Measurements from ENCODE around the gene ATF4. TPM values are rescaled to one million over a fixed set of nuclear protein-coding genes. Genes with fewer than 3 reads are reported as not detected.

ATF4 gene
- 100 to 1,000 TPM; 222 to 550 (median 280) TPM for total RNA-seq

GRCh38 chr22:39520226-39521105 lies at the start of gene ATF4:
Gene ATF4, plus strand, starts transcription at chr22:39520562. Its CDS starts 884 bp downstream, at chr22:39521446.
- H3K27me3 ChIP-seq, result no peaks in the 10 kb centered on the region
- peak within 1 kb of the TSS; percentile 96 to 100 (median 98) for H3K4me3 ChIP-seq
- DNase-seq, result peak; percentile 85 to 96 (median 94)
- peaks cover 0 to 40% (median 22%) of the 10 kb centered on the region in 4 donors for H3K4me1 ChIP-seq
- peak within 1 kb of the TSS; percentile 97 to 99 (median 98) for H3K27ac ChIP-seq
- TF ChIP-seq POLR2A (IDR thresholded peaks at IDR 0.05) (peak; percentile 99), CTCF (IDR thresholded peaks at IDR 0.05) (no peak)
- H3K9me3 ChIP-seq, result no peaks in the 10 kb centered on the region
- H3K36me3 ChIP-seq, result peaks cover 0 to 55% (median 0%) of the 10 kb centered on the region in 3 donors

- peak; percentile 48 to 69 (median 60) for DNase-seq
- peaks cover 7 to 68% (median 22%) of the 10 kb centered on the region in 4 donors for H3K4me1 ChIP-seq
- no peaks in the 10 kb centered on the region for H3K36me3 ChIP-seq
- peak in 1 of 2 donors; percentile 3 for TF ChIP-seq POLR2A (IDR thresholded peaks at IDR 0.05)
- TF ChIP-seq CTCF (IDR thresholded peaks at IDR 0.05), result no peak
- H3K27ac ChIP-seq, result peak overlapping the region; percentile 69 to 98 (median 91)
- no peaks in the 10 kb centered on the region for H3K27me3 ChIP-seq
- H3K4me3 ChIP-seq, result peak overlapping the region in 2 of 4 donors; percentile 55 to 57
- H3K9me3 ChIP-seq, result no peaks in the 10 kb centered on the region
Observed at GRCh38 chr22:39471381-39472141, 48.8 kb upstream of the ATF4 start.

- Histone ChIP-seq H3K4me1 (peaks cover 7 to 59% (median 17%) of the 10 kb centered on the region in 4 donors), H3K36me3 (peaks cover 0 to 4% (median 0%) of the 10 kb centered on the region in 3 donors), H3K27me3 (no peaks in the 10 kb centered on the region), H3K27ac (peak overlapping the region; percentile 69 to 98 (median 91)), H3K9me3 (no peaks in the 10 kb centered on the region), H3K4me3 (peak overlapping the region in 3 of 4 donors; percentile 18 to 57 (median 55))
- peak; percentile 94 to 97 for TF ChIP-seq POLR2A (IDR thresholded peaks at IDR 0.05)
- TF ChIP-seq CTCF (IDR thresholded peaks at IDR 0.05), result no peak
- peak; percentile 65 to 92 (median 88) for DNase-seq
Observed at GRCh38 chr22:39472570-39473556, 47.5 kb upstream of the ATF4 start.

- Histone ChIP-seq H3K27me3 (no peaks in the 10 kb centered on the region), H3K4me1 (peaks cover 0 to 51% (median 15%) of the 10 kb centered on the region in 4 donors), H3K27ac (peak overlapping the region; percentile 17 to 98 (median 91)), H3K36me3 (peaks cover 0 to 14% (median 0%) of the 10 kb centered on the region in 3 donors), H3K9me3 (no peaks in the 10 kb centered on the region), H3K4me3 (peak overlapping the region in 2 of 4 donors; percentile 55 to 57)
- TF ChIP-seq POLR2A (IDR thresholded peaks at IDR 0.05) (no peak), CTCF (IDR thresholded peaks at IDR 0.05) (no peak)
- DNase-seq, result peak in 1 of 3 donors; percentile 69
Observed at GRCh38 chr22:39473851-39474250, 46.5 kb upstream of the ATF4 start.
